HepG2 (cell line): Measurements from ENCODE around the gene JUND. TPM values are rescaled to one million over a fixed set of nuclear protein-coding genes. Genes with fewer than 3 reads are reported as not detected.

ENCODE experiments used
- ARNT2 ChIP-seq: sonication (generic); formaldehyde crosslinking; IDR thresholded peaks from 2 replicates; pipeline ENCODE4 v1.8.0; 2022; ENCODE audit warnings: mild to moderate bottlenecking, low read depth, missing genetic modification reagents, moderate library complexity
- CREB3 ChIP-seq: sonication (generic); formaldehyde crosslinking; IDR thresholded peaks from 2 replicates; pipeline ENCODE4 v1.5.0; 2020; ENCODE audit warnings: missing genetic modification reagents
- E2F1 ChIP-seq: sonication (generic); formaldehyde crosslinking; IDR thresholded peaks from 2 replicates; pipeline ENCODE4 v1.5.0; 2020; ENCODE audit warnings: missing genetic modification reagents
- JARID2 ChIP-seq: sonication (generic); formaldehyde crosslinking; IDR thresholded peaks from 2 replicates; pipeline ENCODE4 v1.8.1; 2023; ENCODE audit warnings: missing genetic modification reagents, inconsistent platforms; ENCODE audit not compliant: insufficient replicate concordance
- MATR3 ChIP-seq: sonication (generic); formaldehyde crosslinking; IDR thresholded peaks from 2 replicates; pipeline ENCODE4 v1.4.0; 2020; ENCODE audit warnings: missing genetic modification reagents
- NFIB ChIP-seq: sonication (generic); formaldehyde crosslinking; IDR thresholded peaks from 2 replicates; pipeline ENCODE4 v1.9.0; 2021; ENCODE audit warnings: missing genetic modification reagents, mild to moderate bottlenecking, borderline replicate concordance
- POLR2A ChIP-seq, 2 experiments: IDR thresholded peaks; 2 replicates each; pipeline ENCODE4 v1.6.1; 2011; ENCODE audit warnings: low read depth in 2 of 2, low read length in 2 of 2, mild to moderate bottlenecking in 1 of 2, moderate library complexity in 1 of 2; ENCODE audit not compliant: insufficient read depth in 1 of 2
- RXRA ChIP-seq: sonication (generic); formaldehyde crosslinking; IDR thresholded peaks from 2 replicates; pipeline ENCODE4 v1.5.1; 2020; ENCODE audit warnings: missing genetic modification reagents
- SYNCRIP ChIP-seq: fragments of 200-400 bp; formaldehyde crosslinking; IDR thresholded peaks from 2 replicates; pipeline ENCODE4 v1.6.1; 2018; ENCODE audit warnings: mild to moderate bottlenecking, low read depth, low read length; ENCODE audit not compliant: insufficient read depth
- TBP ChIP-seq: sonication (generic); formaldehyde crosslinking; IDR thresholded peaks from 2 replicates; pipeline ENCODE4 v1.5.0; 2020; ENCODE audit warnings: missing genetic modification reagents
- TBX2 ChIP-seq: sonication (generic); formaldehyde crosslinking; IDR thresholded peaks from 2 replicates; pipeline ENCODE4 v1.5.0; 2020; ENCODE audit warnings: missing genetic modification reagents, mild to moderate bottlenecking, borderline replicate concordance
- ZBTB38 ChIP-seq: sonication (generic); formaldehyde crosslinking; IDR thresholded peaks from 2 replicates; pipeline ENCODE4 v1.5.1; 2020; ENCODE audit warnings: mild to moderate bottlenecking, missing genetic modification reagents
- ZNF124 ChIP-seq: sonication (generic); formaldehyde crosslinking; IDR thresholded peaks from 2 replicates; pipeline ENCODE4 v1.4.0; 2020; ENCODE audit warnings: missing genetic modification reagents
- ZNF24 ChIP-seq: fragments of 450-650 bp; IDR thresholded peaks from 2 replicates; pipeline ENCODE4 v1.6.1; 2017; ENCODE audit warnings: antibody characterized with exemption, mild to moderate bottlenecking
- ZNF446 ChIP-seq: sonication (generic); formaldehyde crosslinking; IDR thresholded peaks from 2 replicates; pipeline ENCODE4 v1.5.0; 2020; ENCODE audit warnings: mild to moderate bottlenecking, missing genetic modification reagents
- ZNF562 ChIP-seq: sonication (generic); formaldehyde crosslinking; IDR thresholded peaks from 2 replicates; pipeline ENCODE4 v1.8.0; 2022; ENCODE audit warnings: missing genetic modification reagents, borderline replicate concordance
- ZNF589 ChIP-seq: sonication (generic); formaldehyde crosslinking; conservative IDR thresholded peaks from 2 replicates; pipeline ENCODE4 v1.8.0; 2022; ENCODE audit warnings: mild to moderate bottlenecking, moderate library complexity, missing genetic modification reagents
- ZNF607 ChIP-seq: sonication (generic); formaldehyde crosslinking; IDR thresholded peaks from 2 replicates; pipeline ENCODE4 v1.5.1; 2020; ENCODE audit warnings: missing genetic modification reagents, mild to moderate bottlenecking, borderline replicate concordance
- ZNF746 ChIP-seq: sonication (generic); formaldehyde crosslinking; IDR thresholded peaks from 2 replicates; pipeline ENCODE4 v1.8.0; 2022; ENCODE audit warnings: mild to moderate bottlenecking, missing genetic modification reagents
- ZSCAN31 ChIP-seq: sonication (generic); formaldehyde crosslinking; IDR thresholded peaks from 2 replicates; pipeline ENCODE4 v1.5.0; 2020; ENCODE audit warnings: low read depth, mild to moderate bottlenecking, missing genetic modification reagents
- polyA plus RNA-seq, 8 experiments: library from polyadenylated mRNA; depleted of rRNA in 3 of 8; stranded (reverse) in 7 of 8; unstranded in 1 of 8; fragments of >200 nt; fragmentation: Illumina TruSeq in 4 of 8; extraction: Trizol in 4 of 8; gene quantifications; 2 replicates each; pipeline versions ENCODE4 v1.2.1 to v1.2.3, GENCODE V29; 2011 to 2016; ENCODE audit warnings: low read depth in 4 of 8, missing spikeins in 1 of 8, mixed read lengths in 1 of 8; ENCODE audit not compliant: insufficient read depth in 1 of 8
- total RNA-seq, 5 experiments: library from RNA; depleted of rRNA; stranded (reverse); fragments of >200 nt; fragmentation: Illumina TruSeq; extraction: Trizol; gene quantifications; 2 replicates each; pipeline ENCODE4 v1.2.3, GENCODE V29; 2016; ENCODE audit warnings: low read depth in 1 of 5
- TF ChIP-seq, protein P1 (sequence below): sonication (generic); formaldehyde crosslinking; IDR thresholded peaks from 2 replicates; pipeline ENCODE4 v1.5.1; 2020; ENCODE audit warnings: missing genetic modification reagents, mild to moderate bottlenecking, borderline replicate concordance
- TF ChIP-seq, protein P2 (sequence below): conservative IDR thresholded peaks from 2 replicates; pipeline ENCODE4 v1.6.1; 2018; ENCODE audit warnings: missing genetic modification reagents
- TF ChIP-seq, protein P3 (sequence below): sonication (generic); formaldehyde crosslinking; IDR thresholded peaks from 2 replicates; pipeline ENCODE4 v1.5.1; 2020; ENCODE audit warnings: missing genetic modification reagents, mild to moderate bottlenecking, borderline replicate concordance

JUND gene
- total and polyA plus RNA-seq, 2 of the 13 experiments (the other 11 are each of a cell fraction or from before 2014, with no cell fraction given), result 41.2 to 59.8 TPM

DNA sequence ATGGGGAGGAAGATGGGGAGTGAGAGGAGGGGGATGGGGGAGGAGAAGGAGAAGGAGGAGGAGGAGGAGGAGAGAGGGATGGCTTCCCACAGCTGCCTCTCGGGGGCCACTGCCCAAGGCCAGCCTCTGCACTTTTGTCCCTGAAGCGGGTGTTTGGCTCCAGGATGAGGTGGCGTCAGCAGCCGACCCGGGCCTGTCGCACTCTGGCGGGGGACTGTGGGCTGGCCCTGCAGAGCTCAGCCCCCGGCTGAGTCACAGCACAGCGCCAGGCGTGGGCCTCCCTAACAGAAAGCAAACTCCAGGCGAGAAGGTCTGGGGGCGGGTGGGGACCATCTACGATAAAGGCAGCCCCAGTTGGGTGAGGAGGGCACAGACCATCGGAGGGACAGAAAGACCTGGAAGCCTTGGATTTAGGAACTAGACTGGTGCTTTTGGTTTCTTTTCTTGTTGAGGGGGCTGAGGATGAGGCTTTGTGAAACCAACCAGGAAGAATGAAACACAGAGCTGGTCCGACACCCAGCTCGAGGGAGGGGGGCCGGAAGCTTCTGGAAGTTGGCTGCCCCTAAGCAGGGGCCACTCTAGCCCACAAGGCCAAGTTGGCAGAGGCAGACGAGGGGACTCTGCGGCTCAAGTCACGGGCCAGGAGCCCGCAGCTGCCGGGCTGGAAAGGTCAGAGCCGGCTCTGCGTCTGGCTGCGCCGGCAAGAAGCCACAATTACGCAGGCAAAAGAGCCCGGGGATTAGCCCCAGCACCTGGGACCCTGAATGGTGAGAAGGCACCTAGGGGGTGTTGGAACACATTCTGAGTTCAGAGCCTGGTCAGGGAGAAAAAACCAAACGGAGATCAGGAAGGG, 23.3 kb upstream of the JUND start (continued):
- TF ChIP-seq, protein P1, sequence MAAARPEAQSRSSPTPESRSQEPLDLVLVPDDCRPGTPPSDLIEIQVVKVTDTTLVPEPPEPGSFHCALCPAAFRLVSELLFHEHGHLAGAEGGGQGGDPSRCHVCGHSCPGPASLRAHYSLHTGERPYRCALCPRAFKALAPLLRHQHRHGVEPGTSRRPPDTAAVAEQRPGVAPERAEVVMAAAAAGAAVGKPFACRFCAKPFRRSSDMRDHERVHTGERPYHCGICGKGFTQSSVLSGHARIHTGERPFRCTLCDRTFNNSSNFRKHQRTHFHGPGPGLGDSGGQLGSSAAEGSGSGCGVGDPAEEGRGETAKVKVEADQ (CRISPR knock-in tag), result peak; percentile 92
- TF ChIP-seq RXRA (CRISPR knock-in tag) (0 out of 2 replicates have a peak, but pooled peaks have one; percentile 6), ZBTB38 (CRISPR knock-in tag) (peak; percentile 58), SYNCRIP (no peak), TBP (CRISPR knock-in tag) (no peak), ZNF24 (no peak), JARID2 (CRISPR knock-in tag) (no peak), CREB3 (no peak), ZNF124 (CRISPR knock-in tag) (no peak), NFIB (no peak), TBX2 (CRISPR knock-in tag) (peak; percentile 87), ZNF446 (CRISPR knock-in tag) (no peak), ZSCAN31 (peak; percentile 73; the same call in 1 of the 2 replicates), ZNF562 (CRISPR knock-in tag) (no peak), E2F1 (CRISPR knock-in tag) (no peak), MATR3 (CRISPR knock-in tag) (no peak), ZNF607 (CRISPR knock-in tag) (no peak), ARNT2 (CRISPR knock-in tag) (peak; percentile 89), ZNF589 (CRISPR knock-in tag) (peak; percentile 57; the same call in 1 of the 2 replicates), POLR2A (IDR thresholded peaks at IDR 0.05; ENCODE audit: insufficient read depth in 1 of 2, low read depth in 2 of 2, low read length in 2 of 2) (peak; percentile 70 to 72), ZNF746 (CRISPR knock-in tag) (peak; percentile 62; the same call in 1 of the 2 replicates)
- TF ChIP-seq, protein P2, sequence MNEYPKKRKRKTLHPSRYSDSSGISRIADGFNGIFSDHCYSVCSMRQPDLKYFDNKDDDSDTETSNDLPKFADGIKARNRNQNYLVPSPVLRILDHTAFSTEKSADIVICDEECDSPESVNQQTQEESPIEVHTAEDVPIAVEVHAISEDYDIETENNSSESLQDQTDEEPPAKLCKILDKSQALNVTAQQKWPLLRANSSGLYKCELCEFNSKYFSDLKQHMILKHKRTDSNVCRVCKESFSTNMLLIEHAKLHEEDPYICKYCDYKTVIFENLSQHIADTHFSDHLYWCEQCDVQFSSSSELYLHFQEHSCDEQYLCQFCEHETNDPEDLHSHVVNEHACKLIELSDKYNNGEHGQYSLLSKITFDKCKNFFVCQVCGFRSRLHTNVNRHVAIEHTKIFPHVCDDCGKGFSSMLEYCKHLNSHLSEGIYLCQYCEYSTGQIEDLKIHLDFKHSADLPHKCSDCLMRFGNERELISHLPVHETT (CRISPR knock-in tag), result peak; percentile 24; the same call in 1 of the 2 replicates
- TF ChIP-seq, protein P3, sequence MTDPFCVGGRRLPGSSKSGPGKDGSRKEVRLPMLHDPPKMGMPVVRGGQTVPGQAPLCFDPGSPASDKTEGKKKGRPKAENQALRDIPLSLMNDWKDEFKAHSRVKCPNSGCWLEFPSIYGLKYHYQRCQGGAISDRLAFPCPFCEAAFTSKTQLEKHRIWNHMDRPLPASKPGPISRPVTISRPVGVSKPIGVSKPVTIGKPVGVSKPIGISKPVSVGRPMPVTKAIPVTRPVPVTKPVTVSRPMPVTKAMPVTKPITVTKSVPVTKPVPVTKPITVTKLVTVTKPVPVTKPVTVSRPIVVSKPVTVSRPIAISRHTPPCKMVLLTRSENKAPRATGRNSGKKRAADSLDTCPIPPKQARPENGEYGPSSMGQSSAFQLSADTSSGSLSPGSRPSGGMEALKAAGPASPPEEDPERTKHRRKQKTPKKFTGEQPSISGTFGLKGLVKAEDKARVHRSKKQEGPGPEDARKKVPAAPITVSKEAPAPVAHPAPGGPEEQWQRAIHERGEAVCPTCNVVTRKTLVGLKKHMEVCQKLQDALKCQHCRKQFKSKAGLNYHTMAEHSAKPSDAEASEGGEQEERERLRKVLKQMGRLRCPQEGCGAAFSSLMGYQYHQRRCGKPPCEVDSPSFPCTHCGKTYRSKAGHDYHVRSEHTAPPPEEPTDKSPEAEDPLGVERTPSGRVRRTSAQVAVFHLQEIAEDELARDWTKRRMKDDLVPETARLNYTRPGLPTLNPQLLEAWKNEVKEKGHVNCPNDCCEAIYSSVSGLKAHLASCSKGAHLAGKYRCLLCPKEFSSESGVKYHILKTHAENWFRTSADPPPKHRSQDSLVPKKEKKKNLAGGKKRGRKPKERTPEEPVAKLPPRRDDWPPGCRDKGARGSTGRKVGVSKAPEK (CRISPR knock-in tag), result 0 out of 2 replicates have a peak, but pooled peaks have one; percentile 61
